ENCODE data around the gene FSHR.
A peak's percentile ranks its signal among the peaks of the same experiment; 100 is the strongest.

FSHR gene

GRCh38 chr2:48952143-48952542 lies 202.2 kb downstream of the FSHR start:
- DNase-seq = no peak

DNA sequence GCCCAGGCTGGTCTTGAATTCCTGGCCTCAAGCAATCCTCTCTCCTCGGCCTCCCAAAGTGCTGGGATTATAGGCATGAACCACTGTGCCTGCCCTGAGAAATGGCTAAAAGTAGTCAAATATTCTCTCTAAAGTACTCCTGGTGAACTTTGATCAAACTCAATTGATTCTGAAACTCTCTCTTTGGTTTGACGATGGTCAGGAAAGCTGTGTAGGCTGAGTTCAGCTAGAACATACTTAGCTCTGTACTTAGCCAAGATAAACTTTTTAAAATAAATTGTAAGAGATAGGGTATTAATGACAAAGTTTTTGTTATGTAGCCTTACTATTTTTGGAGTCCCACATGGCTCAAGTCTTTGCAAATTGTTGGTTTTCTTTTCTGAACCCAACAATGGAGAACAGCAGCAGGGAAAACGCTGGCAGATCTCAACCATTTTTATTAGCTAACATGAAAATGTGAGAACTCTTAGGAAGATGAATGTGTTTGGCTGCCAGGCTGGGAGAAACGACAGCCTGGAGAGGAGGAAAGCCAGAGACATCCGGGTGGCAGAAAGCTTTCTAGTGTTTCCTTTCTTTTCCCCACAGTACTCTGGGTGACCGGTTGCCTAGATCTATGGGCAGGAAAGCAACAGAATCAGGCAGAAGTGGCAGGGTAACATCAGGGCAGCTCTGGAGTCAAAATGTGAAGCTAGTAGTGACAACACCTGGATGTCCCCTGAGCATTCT lies 205.8 kb downstream of the FSHR start:
- DNase-seq = no peak

GRCh38 chr2:48946449-48947048 lies 207.8 kb downstream of the FSHR start:
- peak; percentile 67 for DNase-seq

DNA sequence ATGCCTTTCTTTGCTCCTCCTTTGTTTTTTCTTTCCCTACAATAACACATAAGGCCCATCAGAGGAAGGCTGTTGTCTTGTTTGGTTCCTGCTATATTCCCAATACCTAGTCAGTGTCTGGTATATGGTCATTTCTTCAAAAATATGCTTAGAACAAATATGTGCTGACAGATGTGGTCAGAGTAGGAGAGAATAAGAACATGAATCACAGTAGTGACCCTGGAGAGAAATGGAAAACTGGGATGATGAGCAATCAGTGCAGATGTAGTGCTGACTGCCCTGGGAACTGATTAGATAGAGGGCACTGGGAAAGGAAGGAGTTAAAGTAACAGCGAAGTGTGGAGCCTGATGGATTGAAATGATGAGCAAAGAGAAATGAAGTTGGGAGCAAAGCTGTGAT lies 209.4 kb downstream of the FSHR start:
- DNase-seq = no peak

GRCh38 chr2:48943436-48943835 lies 210.9 kb downstream of the FSHR start:
- DNase-seq = no peak

DNA sequence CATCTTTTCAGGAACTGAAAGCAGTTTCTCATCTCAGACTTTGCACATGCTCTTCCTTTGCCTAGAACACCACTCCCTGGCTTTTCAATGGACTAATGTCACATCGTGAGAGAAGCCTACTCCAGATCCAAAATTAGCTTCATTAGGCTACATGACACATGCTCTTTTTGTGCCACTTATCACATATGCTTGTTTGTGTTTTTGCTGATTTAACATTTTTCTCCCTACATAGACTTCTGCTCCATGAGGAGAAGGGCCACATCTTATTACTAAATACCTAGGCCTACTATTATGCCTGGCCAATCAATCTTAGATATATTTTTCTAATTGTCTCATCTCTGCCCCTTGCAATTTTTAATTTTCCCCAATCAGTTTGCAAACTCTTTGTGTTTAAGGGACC lies 212.4 kb downstream of the FSHR start:
- DNase-seq = no peak

GRCh38 chr2:48941456-48941855 lies 212.9 kb downstream of the FSHR start:
- DNase-seq = no peak

DNA sequence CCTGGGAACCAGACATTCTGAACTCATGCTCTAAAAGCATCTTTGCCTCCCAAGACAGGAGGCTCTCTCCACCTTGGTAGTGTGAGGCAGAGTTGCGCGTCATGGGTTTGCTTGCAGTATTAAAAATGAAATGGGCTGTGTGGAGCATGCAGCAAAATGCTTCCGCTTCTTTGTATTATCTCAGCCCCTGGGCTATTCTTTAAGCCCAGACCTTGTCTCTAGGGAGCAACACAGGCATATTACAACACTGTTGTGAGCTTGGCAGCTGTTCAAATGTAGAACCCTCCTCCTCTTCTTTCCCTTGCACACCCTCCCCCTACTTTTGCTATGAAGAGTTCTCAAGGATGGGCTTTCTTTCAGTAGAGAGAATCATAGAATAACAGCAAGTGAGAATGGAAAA lies 213.7 kb downstream of the FSHR start:
- DNase-seq = no peak

GRCh38 chr2:48939232-48939631 lies 215.1 kb downstream of the FSHR start:
- DNase-seq = no peak

GRCh38 chr2:48938231-48938630 lies 216.1 kb downstream of the FSHR start:
- DNase-seq = no peak

GRCh38 chr2:48934807-48935206 lies 219.5 kb downstream of the FSHR start:
- DNase-seq = no peak

DNA sequence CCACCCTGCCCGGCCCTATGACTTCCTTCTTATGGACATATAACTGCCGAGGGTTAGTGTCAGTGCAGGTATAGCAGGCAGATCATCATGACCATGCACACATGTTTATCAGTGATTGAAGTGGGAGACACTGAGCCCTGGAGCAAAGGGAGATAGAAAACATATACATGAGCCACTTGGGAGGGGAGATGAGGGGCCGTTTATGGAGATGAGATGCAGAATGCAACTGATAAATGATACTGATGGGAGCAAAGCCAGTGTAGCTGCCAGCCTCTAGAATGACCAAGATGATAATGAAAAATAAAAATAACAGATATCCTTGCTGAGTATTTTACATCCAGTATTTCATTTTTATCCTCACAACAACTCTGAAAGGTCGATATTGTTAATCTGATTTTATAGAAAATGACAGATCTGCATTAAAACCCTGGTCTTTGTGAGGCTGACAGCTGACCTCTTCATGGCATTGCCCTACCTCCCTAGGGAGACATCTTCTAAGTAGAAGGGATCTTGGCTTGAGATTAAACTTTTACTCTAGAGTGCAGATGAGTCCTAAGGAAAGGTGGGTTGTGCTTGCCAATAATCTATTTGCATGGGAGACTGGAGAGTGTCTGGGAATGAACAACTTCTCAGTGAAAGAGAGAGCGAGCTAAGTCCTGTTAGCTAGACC lies 220.4 kb downstream of the FSHR start:
- no peak for DNase-seq

DNA sequence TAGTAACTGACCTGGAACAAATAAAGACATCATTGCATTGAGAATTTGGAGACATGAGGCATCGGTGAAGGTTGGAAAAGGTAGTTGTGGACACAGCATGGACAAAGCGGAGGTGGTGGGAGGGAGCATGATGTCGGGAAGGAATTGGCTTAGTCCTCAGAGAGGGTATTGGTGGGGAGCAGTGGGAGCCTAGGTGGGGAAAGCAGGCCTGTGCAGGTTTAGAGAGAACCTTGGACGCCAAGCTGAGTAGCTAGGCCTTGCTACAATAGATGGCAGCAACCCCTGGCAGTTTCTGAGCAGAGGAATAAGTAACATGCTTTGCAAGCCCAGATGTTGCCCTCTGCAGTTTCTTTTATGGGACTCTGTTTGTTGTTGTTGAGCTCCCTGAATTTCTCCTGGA lies 221.6 kb downstream of the FSHR start:
- no peak for DNase-seq

DNA sequence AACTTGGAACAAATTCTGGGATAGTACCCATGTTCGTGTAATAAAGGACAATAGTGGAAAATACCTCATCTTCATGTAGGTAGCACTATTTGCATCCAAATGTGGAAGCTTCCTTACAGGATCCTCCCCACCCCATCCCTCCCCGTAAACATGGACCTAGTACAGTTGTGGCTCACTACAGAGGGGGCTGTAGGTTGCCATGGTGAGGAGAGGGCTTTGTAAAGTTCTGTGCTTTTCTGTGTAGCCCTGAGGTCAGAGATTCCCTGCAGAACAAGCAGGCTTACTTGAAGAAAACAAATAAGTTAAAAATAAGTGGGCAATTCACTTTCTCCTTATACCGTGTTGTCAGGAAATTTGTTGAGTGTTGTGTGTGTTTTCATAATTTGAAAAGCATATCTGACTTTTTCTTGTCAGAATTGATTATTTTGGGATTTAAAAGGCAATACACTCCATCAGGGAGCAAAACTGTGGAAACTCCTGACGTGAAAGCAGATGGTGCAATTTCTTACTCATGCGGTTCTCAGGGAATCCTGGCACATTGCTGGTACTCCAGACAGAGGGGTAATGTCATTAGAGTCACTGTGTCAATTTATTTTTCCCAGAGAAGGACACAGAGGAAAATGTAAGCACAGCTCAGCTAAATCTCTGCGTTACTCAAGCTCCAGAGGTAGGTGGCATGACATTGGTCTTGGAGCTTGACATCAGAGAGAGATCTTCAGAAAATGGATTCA lies 224.6 kb downstream of the FSHR start:
- no peak for DNase-seq

GRCh38 chr2:48927355-48927754 lies 227.0 kb downstream of the FSHR start:
- DNase-seq = no peak

DNA sequence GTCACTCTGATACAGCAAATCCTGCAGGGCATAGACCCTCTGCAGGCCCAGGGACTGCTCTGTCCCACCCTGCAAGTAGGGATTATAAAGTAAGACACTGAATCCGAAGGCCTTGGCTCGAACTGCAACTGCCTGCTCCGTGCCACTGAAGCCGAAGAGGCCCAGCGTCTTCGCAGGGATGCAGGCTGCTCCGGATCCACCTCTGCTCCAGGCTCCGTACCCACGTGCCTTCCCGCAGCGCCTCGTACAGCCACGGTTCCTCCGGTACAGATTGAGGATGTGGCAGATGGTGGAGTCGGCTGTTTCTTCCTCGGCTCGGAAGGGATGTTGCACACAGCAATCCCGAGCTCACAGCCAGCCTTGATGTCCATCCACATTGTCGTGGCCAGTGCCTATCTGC lies 238.4 kb downstream of the FSHR start:
- DNase-seq = no peak

DNA sequence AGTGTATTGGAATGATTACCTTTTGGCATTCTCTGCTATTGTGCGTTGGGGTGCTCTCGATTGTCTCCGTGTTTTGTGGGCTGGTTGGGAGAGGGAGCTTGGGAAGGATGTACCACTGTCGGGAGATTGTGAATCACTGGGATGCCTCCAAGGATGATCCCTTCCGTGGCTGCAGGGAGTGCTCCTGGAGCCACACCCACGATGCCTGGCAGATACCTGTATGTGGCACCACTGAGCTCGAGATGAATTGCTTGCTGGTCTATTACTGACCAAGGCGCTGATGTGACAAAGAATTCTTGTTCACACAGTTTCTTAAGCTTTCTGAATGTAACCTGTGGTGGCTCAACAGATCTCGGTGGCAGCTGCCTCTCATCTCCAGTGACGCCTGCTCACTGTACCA lies 239.1 kb downstream of the FSHR start:
- no peak for DNase-seq

GRCh38 chr2:48914477-48915089 lies 239.7 kb downstream of the FSHR start:
- DNase-seq = peak; percentile 42
